Activated T-cell treated with anti-CD3 and anti-CD28 coated beads, Interleukin-2, amount 50 U/mL, for 72 hours (primary cell): Measurements from ENCODE around the gene PVALEF. TPM values are rescaled to one million over a fixed set of nuclear protein-coding genes. Genes with fewer than 3 reads are reported as not detected.

Source experiments
- ATAC-seq, 2 donors: fragments of 150-1000 bp; cut with Tn5 transposase; replicated peaks in 1 of 2; 2 replicates each; pipeline ENCODE4 v1.10.0; 2021; ENCODE audit warnings: moderate library complexity in 2 of 2, mild to moderate bottlenecking in 1 of 2
- DNase-seq, 2 donors: peaks; one replicate each; pipeline ENCODE4 v3.0.0; 2021 to 2022; ENCODE audit warnings: mixed read lengths in 1 of 2
- H3K27ac Mint-ChIP-seq: one replicate; pipeline ENCODE4 v1.8.0; 2022; ENCODE audit warnings: mild to moderate bottlenecking, moderate library complexity, mixed read lengths
- H3K27me3 Mint-ChIP-seq: one replicate; pipeline ENCODE4 v1.8.0; 2022; ENCODE audit warnings: low read depth, mixed read lengths
- H3K36me3 Mint-ChIP-seq, 2 donors: one replicate each; pipeline ENCODE4 v1.8.0; 2022; ENCODE audit warnings: mixed read lengths in 2 of 2, mild to moderate bottlenecking in 1 of 2; ENCODE audit not compliant: insufficient read depth in 2 of 2
- H3K4me1 Mint-ChIP-seq: one replicate; pipeline ENCODE4 v1.8.0; 2022; ENCODE audit warnings: low read depth, mixed read lengths
- H3K4me3 Mint-ChIP-seq, 2 donors: one replicate each; pipeline ENCODE4 v1.8.0; 2022; ENCODE audit warnings: mild to moderate bottlenecking in 2 of 2, mixed read lengths in 2 of 2, moderate library complexity in 2 of 2
- H3K9me3 Mint-ChIP-seq, 2 donors: one replicate each; pipeline ENCODE4 v1.8.0; 2022; ENCODE audit warnings: mixed read lengths in 2 of 2
- total RNA-seq, 2 donors: library from RNA; stranded (reverse); gene quantifications; one replicate each; pipeline ENCODE4 v1.2.3, GENCODE V29; 2022

PVALEF gene
- total RNA-seq, 2 donors from 2014 or later, result not detected

- no peaks in the 10 kb centered on the region for H3K4me1 Mint-ChIP-seq
- no peaks in the 10 kb centered on the region for H3K36me3 Mint-ChIP-seq
- H3K4me3 Mint-ChIP-seq, result no peak overlapping the region
- DNase-seq, result no peak
- H3K27me3 Mint-ChIP-seq, result no peaks in the 10 kb centered on the region
- H3K9me3 Mint-ChIP-seq, result no peaks in the 10 kb centered on the region
- ATAC-seq, result no peak
- H3K27ac Mint-ChIP-seq, result no peak overlapping the region
Measured at GRCh38 chr17:81198826-81199481, 33.6 kb downstream of the PVALEF start.

GRCh38 chr17:81199482-81199830 lies 34.1 kb downstream of the PVALEF start:
- no peak overlapping the region for H3K4me3 Mint-ChIP-seq
- H3K36me3 Mint-ChIP-seq, result no peaks in the 10 kb centered on the region
- H3K4me1 Mint-ChIP-seq, result no peaks in the 10 kb centered on the region
- H3K27me3 Mint-ChIP-seq, result no peaks in the 10 kb centered on the region
- no peak overlapping the region for H3K27ac Mint-ChIP-seq
- H3K9me3 Mint-ChIP-seq, result no peaks in the 10 kb centered on the region
- ATAC-seq (no peak), DNase-seq (no peak)

GRCh38 chr17:81200201-81200600 lies 34.9 kb downstream of the PVALEF start:
- H3K9me3 Mint-ChIP-seq, result no peaks in the 10 kb centered on the region
- DNase-seq (no peak), ATAC-seq (no peak)
- no peak overlapping the region for H3K27ac Mint-ChIP-seq
- no peaks in the 10 kb centered on the region for H3K27me3 Mint-ChIP-seq
- H3K4me1 Mint-ChIP-seq, result no peaks in the 10 kb centered on the region
- no peaks in the 10 kb centered on the region for H3K36me3 Mint-ChIP-seq
- H3K4me3 Mint-ChIP-seq, result no peak overlapping the region

- Mint-ChIP-seq H3K4me1 (no peaks in the 10 kb centered on the region), H3K27me3 (no peaks in the 10 kb centered on the region), H3K27ac (no peak overlapping the region), H3K4me3 (no peak overlapping the region), H3K9me3 (no peaks in the 10 kb centered on the region), H3K36me3 (no peaks in the 10 kb centered on the region)
- peak; percentile 46 to 53 for ATAC-seq
- DNase-seq, result peak in 1 of 2 donors; percentile 18
Measured at GRCh38 chr17:81200695-81201580, 35.6 kb downstream of the PVALEF start.

- H3K27ac Mint-ChIP-seq, result no peak overlapping the region
- no peak for ATAC-seq
- H3K4me1 Mint-ChIP-seq, result no peaks in the 10 kb centered on the region
- H3K36me3 Mint-ChIP-seq, result no peaks in the 10 kb centered on the region
- no peak overlapping the region for H3K4me3 Mint-ChIP-seq
- H3K9me3 Mint-ChIP-seq, result no peaks in the 10 kb centered on the region
- DNase-seq, result no peak
- no peaks in the 10 kb centered on the region for H3K27me3 Mint-ChIP-seq
Measured at GRCh38 chr17:81202318-81202717, 37.0 kb downstream of the PVALEF start.

- Mint-ChIP-seq H3K4me3 (no peak overlapping the region), H3K9me3 (no peaks in the 10 kb centered on the region), H3K27me3 (no peaks in the 10 kb centered on the region), H3K36me3 (no peaks in the 10 kb centered on the region), H3K4me1 (no peaks in the 10 kb centered on the region), H3K27ac (no peak overlapping the region)
- DNase-seq, result no peak
- no peak for ATAC-seq
Measured at GRCh38 chr17:81203136-81203535, 37.8 kb downstream of the PVALEF start.

GRCh38 chr17:81204578-81204977 lies 39.3 kb downstream of the PVALEF start:
- no peaks in the 10 kb centered on the region for H3K27me3 Mint-ChIP-seq
- no peaks in the 10 kb centered on the region for H3K9me3 Mint-ChIP-seq
- no peak for DNase-seq
- H3K36me3 Mint-ChIP-seq, result no peaks in the 10 kb centered on the region
- no peak overlapping the region for H3K4me3 Mint-ChIP-seq
- no peaks in the 10 kb centered on the region for H3K4me1 Mint-ChIP-seq
- H3K27ac Mint-ChIP-seq, result no peak overlapping the region
- no peak for ATAC-seq

- H3K4me1 Mint-ChIP-seq, result no peaks in the 10 kb centered on the region
- H3K36me3 Mint-ChIP-seq, result no peaks in the 10 kb centered on the region
- H3K9me3 Mint-ChIP-seq, result no peaks in the 10 kb centered on the region
- no peaks in the 10 kb centered on the region for H3K27me3 Mint-ChIP-seq
- DNase-seq (no peak), ATAC-seq (no peak)
- H3K4me3 Mint-ChIP-seq, result no peak overlapping the region
- H3K27ac Mint-ChIP-seq, result no peak overlapping the region
Measured at GRCh38 chr17:81206166-81206565, 40.9 kb downstream of the PVALEF start.

GRCh38 chr17:81206657-81207056 lies 41.4 kb downstream of the PVALEF start:
- ATAC-seq (no peak), DNase-seq (no peak)
- no peak overlapping the region for H3K4me3 Mint-ChIP-seq
- no peaks in the 10 kb centered on the region for H3K9me3 Mint-ChIP-seq
- H3K4me1 Mint-ChIP-seq, result no peaks in the 10 kb centered on the region
- H3K36me3 Mint-ChIP-seq, result no peaks in the 10 kb centered on the region
- no peaks in the 10 kb centered on the region for H3K27me3 Mint-ChIP-seq
- H3K27ac Mint-ChIP-seq, result no peak overlapping the region

GRCh38 chr17:81207610-81208581 lies 42.6 kb downstream of the PVALEF start:
- Mint-ChIP-seq H3K36me3 (no peaks in the 10 kb centered on the region), H3K4me3 (no peak overlapping the region), H3K4me1 (no peaks in the 10 kb centered on the region), H3K9me3 (no peaks in the 10 kb centered on the region), H3K27me3 (no peaks in the 10 kb centered on the region), H3K27ac (peak overlapping the region; percentile 3)
- DNase-seq (no peak), ATAC-seq (peak in 1 of 2 donors; percentile 27)

GRCh38 chr17:81208651-81209050 lies 43.3 kb downstream of the PVALEF start:
- ATAC-seq, result no peak
- Mint-ChIP-seq H3K27ac (no peak overlapping the region), H3K27me3 (no peaks in the 10 kb centered on the region), H3K9me3 (no peaks in the 10 kb centered on the region), H3K36me3 (no peaks in the 10 kb centered on the region), H3K4me1 (no peaks in the 10 kb centered on the region), H3K4me3 (no peak overlapping the region)
- DNase-seq, result no peak

- no peak overlapping the region for H3K27ac Mint-ChIP-seq
- no peak for DNase-seq
Measured at GRCh38 chr17:81209141-81209540, 43.8 kb downstream of the PVALEF start.

GRCh38 chr17:81210466-81210865 lies 45.2 kb downstream of the PVALEF start:
- Mint-ChIP-seq H3K27me3 (no peaks in the 10 kb centered on the region), H3K36me3 (no peaks in the 10 kb centered on the region), H3K9me3 (no peaks in the 10 kb centered on the region), H3K27ac (no peak overlapping the region), H3K4me3 (no peak overlapping the region), H3K4me1 (no peaks in the 10 kb centered on the region)
- no peak for DNase-seq
- no peak for ATAC-seq

More at GRCh38 chr17:81209141-81209540, 43.8 kb downstream of the PVALEF start:
- H3K4me1 Mint-ChIP-seq, result no peaks in the 10 kb centered on the region
- no peak overlapping the region for H3K4me3 Mint-ChIP-seq
- no peak for ATAC-seq
- no peaks in the 10 kb centered on the region for H3K9me3 Mint-ChIP-seq
- no peaks in the 10 kb centered on the region for H3K27me3 Mint-ChIP-seq
- no peaks in the 10 kb centered on the region for H3K36me3 Mint-ChIP-seq
